Transverse colon (tissue), 4 donors: Measurements from ENCODE around the gene WLS. TPM values are rescaled to one million over a fixed set of nuclear protein-coding genes. Genes with fewer than 3 reads are reported as not detected.

ENCODE experiments used
- DNase-seq: peaks from one replicate; pipeline ENCODE4 v3.0.0-alpha.2; 2019
- H3K27ac ChIP-seq, 4 donors: fragments of 200-600 bp; sonication (generic); 2 replicates each; pipeline ENCODE4 v1.5.1; 2016 to 2018; ENCODE audit warnings: inconsistent platforms in 4 of 4
- H3K27me3 ChIP-seq: fragments of 200-600 bp; sonication (generic); 2 replicates; pipeline ENCODE4 v1.5.1; 2017; ENCODE audit warnings: inconsistent platforms
- H3K36me3 ChIP-seq, 4 donors: fragments of 200-600 bp; sonication (generic); 2 replicates each; pipeline ENCODE4 v1.5.1; 2017 to 2019; ENCODE audit warnings: inconsistent platforms in 4 of 4
- H3K4me1 ChIP-seq, 4 donors: fragments of 200-600 bp; sonication (generic); 2 replicates each; pipeline ENCODE4 v1.5.1; 2017 to 2020; ENCODE audit warnings: inconsistent platforms in 4 of 4
- H3K4me3 ChIP-seq, 4 donors: fragments of 200-600 bp; sonication (generic); 1 replicate in 1 of 4; 2 replicates in 3 of 4; pipeline versions ENCODE4 v1.5.1 to v1.6.1; 2017 to 2019; ENCODE audit warnings: inconsistent platforms in 4 of 4
- H3K9me3 ChIP-seq, 2 donors: fragments of 200-600 bp; sonication (generic); 2 replicates each; pipeline ENCODE4 v1.5.1; 2017 to 2019; ENCODE audit warnings: inconsistent platforms in 2 of 2
- CTCF ChIP-seq, 5 experiments: fragments of 200-600 bp in 3 of 5; fragments of 450-650 bp in 2 of 5; sonication (generic) in 3 of 5; IDR thresholded peaks; 1 replicate in 2 of 5; 2 replicates in 3 of 5; pipeline ENCODE4 v1.5.1; 2016 to 2017; ENCODE audit warnings: antibody characterized with exemption in 5 of 5, inconsistent platforms in 3 of 5, mild to moderate bottlenecking in 2 of 5, moderate library complexity in 1 of 5
- EP300 ChIP-seq: sonication (generic); formaldehyde crosslinking; IDR thresholded peaks from one replicate; pipeline ENCODE4 v1.6.1; 2017; ENCODE audit warnings: antibody characterized with exemption, low read depth
- POLR2A ChIP-seq: fragments of 450-650 bp; IDR thresholded peaks from one replicate; pipeline ENCODE4 v1.6.1; 2016; ENCODE audit warnings: antibody characterized with exemption, mild to moderate bottlenecking, moderate library complexity
- POLR2AphosphoS5 ChIP-seq, 3 donors: sonication (generic); formaldehyde crosslinking; IDR thresholded peaks; one replicate each; pipeline ENCODE4 v1.6.1; 2016; ENCODE audit warnings: antibody characterized with exemption in 3 of 3
- whole genome bisulfite sequencing, 2 donors: methylation state at CpG; one replicate each; pipeline ENCODE4 v1.1.5; 2018; ENCODE audit warnings: low coverage in 1 of 2; 5-methylcytosine and 5-hydroxymethylcytosine counted together
- in situ Hi-C, 4 donors: fragments of 200-750 bp; cut with MboI; loops; one replicate each; pipeline versions ENCODE4 v1.15.0 to v1.15.1; 2017; ENCODE audit warnings: low sequenced_read_pairs in 3 of 4, low pct_ligation_motif_present in 1 of 4, low pct_unique_long_range_greater_than_20kb in 1 of 4
- intact Hi-C: fragments of 100-400 bp; cut with DNase I; formaldehyde crosslinking; loops from one replicate; pipeline ENCODE4 v1.15.1; 2023; ENCODE audit warnings: low total_unique reads
- total RNA-seq, 4 donors: library from RNA; depleted of rRNA; stranded (reverse); fragments of >200 nt; gene quantifications; one replicate each; pipeline ENCODE4 v1.1.0, GENCODE V29; 2016

Gene WLS
- total RNA-seq, 4 donors from 2014 or later, result 69.9 to 117 (median 98.7) TPM

DNA sequence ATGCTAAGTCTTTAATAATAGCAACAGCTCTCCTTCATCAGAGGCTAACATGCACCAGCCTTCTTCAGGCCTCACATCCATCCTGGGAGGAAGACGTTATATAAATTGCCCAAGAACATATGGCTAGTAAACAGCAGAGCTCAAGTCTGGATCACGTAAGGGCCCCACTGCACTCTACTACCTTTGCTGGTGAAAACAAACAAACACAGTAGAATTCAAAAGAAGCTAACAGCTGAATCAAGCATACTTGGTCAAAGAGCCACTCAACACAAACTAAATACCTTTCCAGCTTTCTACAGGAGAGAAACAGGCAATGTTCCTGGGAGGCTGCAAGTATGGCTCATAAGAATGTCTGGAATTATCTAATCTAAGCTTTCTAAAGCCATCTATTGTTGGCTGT is 66.0 kb downstream of the WLS start:
- no peaks in the 10 kb centered on the region for H3K9me3 ChIP-seq
- in situ Hi-C loops, result no loop called here
- no peak for DNase-seq
- no peaks in the 10 kb centered on the region for H3K36me3 ChIP-seq
- peaks cover 4 to 15% (median 10%) of the 10 kb centered on the region in 4 donors for H3K4me1 ChIP-seq
- no peak for TF ChIP-seq POLR2AphosphoS5 (IDR thresholded peaks at IDR 0.05)
- TF ChIP-seq EP300, result no peak
- TF ChIP-seq POLR2A, result no peak
- TF ChIP-seq CTCF (IDR thresholded peaks at IDR 0.05), result no peak
- no peaks in the 10 kb centered on the region for H3K27me3 ChIP-seq
- H3K27ac ChIP-seq, result no peak overlapping the region
- 56 to 80% methylated on average over 2 of the region's 2 CpGs for WGBS, 2 donors
- H3K4me3 ChIP-seq, result no peak overlapping the region
- intact Hi-C loops, result no loop called here

DNA sequence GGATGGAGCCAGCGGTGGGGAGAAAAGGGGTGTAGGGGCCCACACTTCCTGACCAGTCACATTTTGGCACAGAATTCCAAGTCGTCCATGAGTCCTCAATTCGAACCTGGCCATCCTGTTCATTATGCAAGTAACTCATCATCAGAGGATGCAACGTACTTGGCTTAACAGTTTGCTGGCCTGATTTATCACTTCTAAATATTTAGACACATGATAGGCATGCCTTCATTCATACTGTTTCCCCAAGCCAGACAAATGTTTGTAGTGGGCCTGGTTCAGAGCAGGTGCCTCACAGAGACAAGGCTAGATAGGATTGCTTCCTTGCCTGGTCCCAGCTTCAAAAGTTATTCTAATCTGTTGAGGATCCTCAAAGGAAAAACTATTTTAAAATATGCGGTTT is 66.7 kb downstream of the WLS start:
- Histone ChIP-seq H3K4me1 (peaks cover 4 to 15% (median 10%) of the 10 kb centered on the region in 4 donors), H3K27ac (no peak overlapping the region), H3K27me3 (no peaks in the 10 kb centered on the region), H3K4me3 (no peak overlapping the region), H3K9me3 (no peaks in the 10 kb centered on the region), H3K36me3 (no peaks in the 10 kb centered on the region)
- intact Hi-C loops, result no loop called here
- in situ Hi-C loops, result no loop called here
- no peak for TF ChIP-seq EP300
- no peak for TF ChIP-seq CTCF (IDR thresholded peaks at IDR 0.05)
- no peak for TF ChIP-seq POLR2AphosphoS5 (IDR thresholded peaks at IDR 0.05)
- TF ChIP-seq POLR2A, result no peak
- DNase-seq, result no peak
- WGBS, 2 donors, result 83 to 85% methylated on average over 2 to 5 of the region's 5 CpGs

- Histone ChIP-seq H3K9me3 (no peaks in the 10 kb centered on the region), H3K4me1 (peaks cover 4 to 15% (median 10%) of the 10 kb centered on the region in 4 donors), H3K4me3 (no peak overlapping the region), H3K27ac (no peak overlapping the region), H3K27me3 (no peaks in the 10 kb centered on the region), H3K36me3 (no peaks in the 10 kb centered on the region)
- intact Hi-C loops, result no loop called here
- no peak for TF ChIP-seq POLR2AphosphoS5 (IDR thresholded peaks at IDR 0.05)
- TF ChIP-seq EP300, result no peak
- no peak for TF ChIP-seq CTCF (IDR thresholded peaks at IDR 0.05)
- in situ Hi-C loops, result no loop called here
- WGBS, 2 donors, result 33 to 70% methylated on average over 1 of the region's 1 CpG
- DNase-seq, result no peak
Measured at GRCh38 chr1:68164918-68165317, 67.4 kb downstream of the WLS start.

DNA sequence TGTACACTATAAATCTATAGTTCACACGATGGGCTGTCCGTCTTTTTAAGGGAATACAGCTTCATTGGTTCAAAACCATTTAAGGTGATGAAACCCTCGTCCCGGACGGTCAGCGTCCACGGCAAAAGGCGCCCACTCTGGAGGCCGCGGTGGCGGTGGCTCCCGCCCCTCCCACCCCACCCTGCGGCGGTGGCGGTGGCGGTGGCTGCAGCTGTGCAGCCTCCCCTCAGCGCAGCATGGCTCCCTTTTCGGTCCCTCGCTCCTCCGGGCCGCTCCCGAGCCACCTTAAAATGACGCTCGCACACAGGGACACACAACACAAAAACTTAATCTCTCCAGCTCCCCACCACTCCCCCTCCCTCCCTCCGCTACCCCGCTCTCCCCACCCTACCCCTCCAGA is 69.1 kb downstream of the WLS start:
- Histone ChIP-seq H3K27me3 (no peaks in the 10 kb centered on the region), H3K4me1 (peaks cover 1 to 5% (median 4%) of the 10 kb centered on the region in 4 donors), H3K36me3 (peaks cover 0 to 8% (median 4%) of the 10 kb centered on the region in 4 donors), H3K9me3 (no peaks in the 10 kb centered on the region), H3K27ac (no peak overlapping the region), H3K4me3 (no peak overlapping the region)
- in situ Hi-C loops (no loop called here), intact Hi-C loops (no loop called here)
- no peak for TF ChIP-seq CTCF (IDR thresholded peaks at IDR 0.05)
- no peak for TF ChIP-seq POLR2A
- no peak for TF ChIP-seq EP300
- no peak for TF ChIP-seq POLR2AphosphoS5 (IDR thresholded peaks at IDR 0.05)
- DNase-seq, result no peak
- WGBS, 2 donors, result 93 to 100% methylated on average over 2 to 26 of the region's 26 CpGs
